Stimulated activated CD4-positive, alpha-beta T cell treated with anti-CD3 and anti-CD28 coated beads, TNF-alpha, amount 100 ng/mL, for 4 hours (primary cell): ENCODE data around the gene RAD17.
"Not testable (repeated sequence)": the region's sequence is repeated elsewhere in the genome, so short reads cannot be mapped to it uniquely, and the experiment has no call there.

ENCODE experiments used
- DNase-seq, 3 experiments: peaks; one replicate each; pipeline ENCODE4 v3.0.0-alpha.2; 2020; ENCODE audit warnings: low read depth in 3 of 3

The RAD17 gene

DNA sequence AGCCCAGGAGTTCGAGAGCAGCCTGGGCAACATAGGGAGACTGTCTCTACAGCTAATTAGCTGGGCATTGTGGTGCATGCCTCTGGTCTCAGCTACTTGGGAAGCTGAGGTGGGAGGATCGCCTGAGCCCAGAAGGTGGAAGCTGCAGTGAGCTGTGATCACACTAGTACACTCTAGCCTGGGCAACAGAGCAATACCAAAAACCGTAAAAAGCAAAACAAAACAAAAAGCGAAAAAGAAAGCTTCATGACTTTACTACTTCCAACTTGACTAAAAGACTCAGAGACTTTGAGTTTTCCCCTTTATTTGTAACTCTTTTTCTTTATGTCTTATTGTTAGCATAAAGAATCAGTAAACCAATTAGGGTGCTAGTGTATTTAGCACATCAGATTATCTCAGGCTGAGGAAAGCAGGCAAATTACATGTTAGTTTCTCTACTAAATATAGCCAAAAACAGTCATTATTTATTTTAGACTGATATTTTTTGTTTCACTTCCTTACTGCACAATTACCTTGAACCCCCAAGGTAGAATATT is 5.4 kb downstream of the RAD17 start:
- DNase-seq: no peak

DNA sequence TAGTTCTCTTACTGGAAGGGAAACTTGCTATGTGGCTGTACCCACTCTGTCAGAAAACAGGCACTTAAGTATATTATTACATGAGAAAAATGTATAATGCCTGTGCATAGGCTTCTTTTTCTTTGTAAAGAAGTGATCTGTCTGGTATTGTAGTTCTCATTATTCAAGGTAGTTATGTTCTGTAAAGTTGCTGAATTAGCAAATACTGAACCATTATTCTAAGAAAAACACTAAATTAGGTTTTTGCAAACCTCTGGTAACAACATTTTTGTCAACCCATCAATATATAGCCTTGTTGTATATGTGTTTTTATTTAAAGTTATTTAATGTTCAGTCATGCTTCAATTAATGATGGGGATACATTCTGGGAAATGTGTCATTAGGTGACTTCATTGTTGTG is 8.8 kb downstream of the RAD17 start:
- no peak for DNase-seq

DNA sequence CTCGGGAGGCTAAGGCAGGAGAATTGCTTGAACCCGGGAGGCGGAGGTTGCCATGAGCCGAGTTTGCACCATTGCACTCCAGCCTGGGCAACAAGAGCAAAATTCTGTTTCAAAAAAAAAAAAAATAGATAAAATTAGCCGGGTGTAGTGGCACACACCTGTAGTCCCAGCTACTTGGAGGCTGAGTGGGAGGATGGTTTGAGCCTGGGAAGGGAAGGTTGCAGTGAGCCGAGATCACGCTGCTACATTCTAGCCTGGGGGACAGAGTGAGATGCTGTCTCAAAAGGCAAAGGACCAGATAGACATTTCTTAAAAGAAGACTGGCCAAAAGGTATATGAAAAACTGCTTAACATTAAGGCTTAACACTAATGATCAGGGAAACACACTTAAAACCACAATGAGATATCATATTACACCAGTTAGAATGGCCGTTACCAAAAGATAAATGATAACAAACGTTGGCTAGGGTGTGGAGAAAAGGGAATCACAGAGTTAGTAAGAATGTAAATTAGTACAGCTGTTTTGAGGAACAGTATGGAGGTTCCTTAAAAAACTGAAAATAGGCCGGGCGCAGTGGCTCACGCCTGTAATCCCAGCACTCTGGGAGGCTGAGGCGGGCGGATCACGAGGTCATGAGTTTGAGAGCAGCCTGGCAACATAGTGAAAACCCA is 35.2 kb downstream of the RAD17 start:
- no peak for DNase-seq

DNA sequence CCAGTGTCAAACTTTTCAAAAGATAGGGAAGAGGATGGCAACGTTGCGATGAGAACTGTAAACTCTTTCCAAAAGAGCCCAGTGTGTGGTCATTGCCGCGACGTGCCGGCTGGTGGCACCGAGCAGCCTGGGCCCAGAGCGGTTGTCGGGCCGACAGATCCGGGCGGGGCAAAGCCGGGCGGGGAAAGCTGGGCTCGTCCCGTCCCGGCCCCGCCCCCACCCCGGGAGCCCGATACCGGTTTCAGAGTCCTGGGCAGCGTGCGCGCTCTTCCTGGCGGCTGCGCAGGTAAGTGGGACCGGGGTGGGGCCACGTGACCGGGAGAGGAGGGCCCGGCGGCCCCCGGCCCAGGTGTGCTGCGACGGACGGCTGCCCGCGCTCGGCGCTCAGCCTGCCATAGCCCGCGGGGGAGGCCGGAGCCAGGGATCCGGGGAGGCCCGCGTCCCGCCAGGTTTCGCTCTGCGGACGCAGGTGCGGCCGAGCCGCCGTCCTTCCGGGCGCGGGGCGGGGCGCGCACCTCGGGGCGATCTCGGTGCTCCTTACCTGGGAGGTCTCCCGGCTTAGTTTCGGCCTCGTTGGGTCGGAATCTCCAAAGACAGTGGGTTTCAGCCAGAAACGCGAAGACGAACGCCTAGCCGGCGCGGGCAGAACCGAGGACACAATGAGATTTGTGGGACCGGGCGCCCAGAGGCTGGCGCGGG is 45.4 kb downstream of the RAD17 start, which contains the start of gene MARVELD2:
TSS of gene MARVELD2 (plus strand) at position 232 of the 699 bp plus-strand sequence. CDS start 4,270 bp downstream, outside the sequence.
- DNase-seq: peak; percentile 16 to 34 (median 33)

DNA sequence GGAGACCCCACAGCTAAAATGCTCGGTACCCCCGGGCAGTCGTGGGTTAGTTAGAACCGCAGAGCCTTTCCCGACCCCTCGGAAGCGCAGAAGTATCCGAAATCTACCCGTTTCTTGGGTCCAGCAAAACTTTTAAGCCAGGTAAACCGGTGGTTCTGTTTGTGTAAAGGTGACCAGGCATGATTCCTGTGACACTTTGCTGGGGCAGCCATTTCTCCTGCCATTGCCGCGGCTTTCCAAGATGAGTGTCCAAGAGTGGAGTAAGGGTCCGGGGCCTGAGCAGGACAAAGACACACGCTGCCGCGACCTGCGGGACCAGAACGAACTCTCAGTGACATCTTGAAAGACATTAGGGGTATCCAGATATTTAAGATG is 46.0 kb downstream of the RAD17 start:
- DNase-seq: no peak

DNA sequence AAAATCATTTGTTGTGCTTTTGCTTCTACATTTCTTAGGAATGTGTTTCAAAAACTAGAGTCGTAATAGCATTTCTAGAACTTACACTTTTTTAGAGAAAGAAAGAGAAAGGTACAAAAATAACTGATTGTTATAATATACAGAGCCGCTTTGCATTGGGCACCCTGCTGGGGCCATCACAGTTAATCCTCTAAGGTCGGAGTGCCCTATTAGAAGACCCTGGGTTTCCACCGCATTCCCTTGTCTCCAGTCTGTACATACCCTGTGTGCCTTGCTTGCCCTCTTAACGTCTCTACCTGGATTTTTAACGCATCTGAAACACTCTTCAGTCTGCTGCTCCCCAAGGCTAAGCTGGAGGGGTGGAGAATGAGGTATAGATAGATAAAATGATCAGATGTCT is 46.6 kb downstream of the RAD17 start:
- no peak for DNase-seq

DNA sequence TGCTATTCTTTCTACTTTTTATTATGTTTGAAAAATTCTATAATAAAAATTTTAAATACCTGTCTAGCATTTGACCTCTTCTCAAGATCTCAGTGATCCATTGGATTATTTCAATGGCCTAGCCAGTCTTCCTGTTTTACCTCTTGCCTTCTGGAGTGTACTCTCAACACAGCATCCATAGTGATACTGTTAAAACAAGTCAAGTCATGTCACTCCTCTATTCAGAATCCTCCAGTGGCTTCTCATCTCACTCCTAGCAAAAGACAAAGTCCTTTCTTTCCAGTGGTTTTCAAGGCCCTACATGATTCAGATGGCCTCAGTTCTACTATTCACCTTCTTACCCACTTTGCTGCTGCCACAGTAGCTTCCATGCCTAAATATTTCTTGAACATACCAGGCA is 47.1 kb downstream of the RAD17 start:
- no peak for DNase-seq

DNA sequence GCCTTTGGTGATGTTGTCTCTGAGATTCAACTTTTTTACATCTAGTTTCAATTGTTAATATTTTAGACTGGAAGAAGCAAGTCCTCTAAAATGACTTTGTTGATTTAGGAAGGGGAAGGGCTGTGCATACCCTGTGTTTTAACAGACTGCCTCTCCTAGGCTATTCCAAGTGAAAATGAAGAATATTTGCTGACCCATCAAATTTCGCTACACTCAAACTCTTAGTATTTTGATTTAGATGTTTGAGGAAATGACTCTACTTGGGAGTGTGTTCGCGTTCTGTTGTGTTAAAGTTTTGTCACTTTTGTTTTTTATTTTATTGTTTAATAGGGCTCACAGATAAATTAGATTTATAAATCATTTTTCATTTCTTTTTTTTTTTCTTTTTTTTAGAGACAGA is 48.9 kb downstream of the RAD17 start:
- no peak for DNase-seq

DNA sequence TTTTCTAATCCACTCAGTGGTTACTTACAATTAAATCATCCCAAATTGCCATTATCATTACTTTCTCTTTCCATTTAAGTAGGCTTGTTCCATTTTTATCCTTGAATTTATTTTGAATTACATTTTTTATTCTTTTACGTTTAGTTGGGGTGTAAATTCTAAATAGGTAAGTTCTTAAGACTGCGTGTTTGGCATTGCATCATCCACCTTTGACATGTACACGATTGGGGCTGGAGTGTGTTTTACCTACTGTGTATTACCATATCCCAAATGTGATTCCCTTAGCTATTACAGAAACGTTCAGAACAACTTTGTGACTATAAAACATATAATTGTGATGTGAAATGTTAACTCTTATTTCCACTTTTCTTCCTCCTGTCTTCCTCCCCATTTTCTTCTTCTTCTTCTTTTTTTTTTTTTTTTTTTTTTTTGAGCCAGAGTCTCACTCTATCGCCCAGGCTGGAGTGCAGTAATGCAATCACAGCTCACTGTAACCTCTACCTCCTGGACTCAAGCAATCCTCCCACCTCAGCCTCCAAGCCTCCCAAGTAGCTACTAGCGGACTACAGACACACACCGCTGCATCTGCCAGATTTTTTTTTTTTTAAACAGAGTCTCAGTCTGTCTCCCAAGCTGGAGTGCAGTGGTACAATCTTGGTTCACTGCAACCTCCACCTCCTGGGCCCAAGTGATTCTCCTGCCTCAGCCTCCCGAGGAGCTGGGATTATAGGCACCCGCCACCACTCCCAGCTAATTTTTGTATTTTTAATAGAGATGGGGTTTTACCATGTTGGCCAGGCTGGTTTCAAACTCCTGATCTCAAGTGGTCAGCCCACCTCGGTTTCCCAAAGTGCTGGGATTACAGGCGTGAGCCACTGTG is 62.0 kb downstream of the RAD17 start:
- DNase-seq: no peak

DNA sequence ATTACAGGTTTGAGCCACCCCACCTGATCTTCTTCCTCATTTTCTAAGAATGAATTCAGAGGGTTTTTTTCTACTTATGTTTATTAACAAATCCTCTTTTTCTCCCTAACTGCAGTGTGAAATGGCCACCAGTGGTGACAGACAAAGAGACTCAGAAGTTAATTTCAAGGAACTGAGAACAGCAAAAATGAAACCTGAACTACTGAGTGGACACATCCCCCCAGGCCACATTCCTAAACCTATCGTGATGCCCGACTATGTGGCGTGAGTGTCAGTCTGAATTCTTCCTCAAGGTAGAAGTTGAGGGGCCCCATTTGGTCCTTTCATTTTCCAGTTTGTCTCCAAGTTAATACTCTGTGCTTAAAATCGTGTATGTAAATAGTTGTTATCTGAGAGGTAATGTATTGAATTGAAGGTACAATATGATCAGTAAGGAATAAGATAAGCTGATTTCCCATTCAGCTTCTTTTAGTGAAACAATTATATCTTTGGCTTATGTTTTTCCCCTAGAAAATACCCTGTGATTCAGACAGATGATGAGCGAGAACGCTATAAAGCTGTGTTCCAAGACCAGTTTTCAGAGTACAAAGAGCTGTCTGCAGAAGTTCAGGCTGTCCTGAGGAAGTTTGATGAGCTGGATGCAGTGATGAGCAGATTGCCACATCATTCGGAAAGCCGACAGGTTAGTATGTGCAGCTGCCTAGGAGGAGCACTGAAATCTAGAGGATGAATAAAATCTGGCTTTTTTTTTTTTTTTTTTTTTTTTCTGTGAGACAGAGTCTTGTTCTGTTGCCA is 63.0 kb downstream of the RAD17 start:
- DNase-seq: no peak

DNA sequence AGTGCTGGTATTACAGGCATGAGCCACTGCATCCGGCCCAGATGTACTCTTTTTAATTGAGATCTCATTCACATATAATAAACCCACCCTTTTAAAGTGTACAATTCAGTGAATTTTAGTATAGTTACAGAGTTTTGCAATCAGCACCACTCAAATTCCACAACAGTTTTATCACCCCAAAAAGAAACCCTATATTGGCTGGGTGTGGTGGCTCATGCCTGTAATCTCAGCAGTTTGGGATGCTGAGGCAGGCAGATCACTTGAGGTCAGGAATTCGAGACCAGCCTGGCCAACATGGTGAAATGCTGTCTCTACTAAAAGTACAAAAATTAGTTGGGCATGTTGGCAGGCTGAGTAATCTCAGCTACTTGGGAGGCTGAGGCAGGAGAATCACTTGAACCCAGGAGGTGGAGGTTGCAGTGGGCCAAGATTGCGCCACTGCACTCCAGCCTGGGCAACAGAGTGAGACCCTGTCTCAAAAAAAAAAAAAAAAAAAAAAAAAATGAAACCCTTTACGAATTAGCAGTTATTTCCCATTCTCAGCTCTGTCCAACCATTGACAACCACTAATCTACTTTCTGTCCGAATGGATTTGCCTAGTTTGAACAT is 65.8 kb downstream of the RAD17 start:
- not testable (repeated sequence) for DNase-seq

DNA sequence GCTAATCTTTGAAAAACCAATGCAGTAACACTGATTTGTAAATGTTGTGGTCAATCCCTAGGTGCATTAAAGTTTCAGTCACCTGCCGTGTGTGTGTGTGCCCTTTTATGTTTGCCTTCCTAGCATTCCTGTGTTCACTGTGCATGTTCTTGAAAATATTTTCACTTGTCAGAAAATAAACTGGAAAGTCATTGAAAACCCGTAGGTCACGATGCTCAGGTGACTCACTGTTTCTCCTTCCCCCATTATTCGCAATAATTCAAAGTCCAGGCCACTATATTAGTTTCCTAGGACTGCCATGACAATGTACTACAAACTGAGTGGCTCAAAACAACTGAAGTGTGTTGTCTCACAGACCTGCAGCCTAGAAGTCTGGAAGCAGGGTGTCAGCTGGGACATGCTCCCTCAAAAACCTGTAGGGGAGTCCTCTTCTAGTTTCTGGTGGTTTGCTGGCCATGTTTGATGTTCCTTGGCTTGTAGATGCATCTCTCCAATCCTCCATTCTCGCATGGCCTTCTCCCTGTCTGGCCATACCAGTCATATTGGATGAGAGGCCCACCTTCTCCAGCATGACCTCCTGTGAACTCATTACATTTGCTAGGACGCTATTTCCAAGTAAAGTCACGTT is 74.6 kb downstream of the RAD17 start:
- no peak for DNase-seq

DNA sequence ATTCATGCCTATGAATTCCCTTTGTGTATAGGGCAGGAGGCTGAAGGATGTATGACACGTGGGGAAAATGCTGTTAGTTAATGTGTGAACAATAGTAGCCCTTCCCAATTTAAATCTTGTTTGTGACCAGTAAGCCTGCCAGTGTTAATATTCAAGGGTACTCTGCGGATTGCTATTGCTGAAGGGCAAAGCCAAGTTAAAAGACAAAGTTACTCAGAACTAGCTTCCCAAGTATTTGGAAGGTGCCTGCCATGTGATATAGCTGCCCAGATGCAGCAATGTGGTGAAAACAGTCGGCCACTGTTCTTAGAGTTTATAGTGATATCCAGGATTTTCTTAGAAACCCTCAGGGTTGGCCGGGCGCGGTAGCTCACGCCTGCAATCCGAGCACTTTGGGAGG is 79.9 kb downstream of the RAD17 start:
- no peak for DNase-seq

DNA sequence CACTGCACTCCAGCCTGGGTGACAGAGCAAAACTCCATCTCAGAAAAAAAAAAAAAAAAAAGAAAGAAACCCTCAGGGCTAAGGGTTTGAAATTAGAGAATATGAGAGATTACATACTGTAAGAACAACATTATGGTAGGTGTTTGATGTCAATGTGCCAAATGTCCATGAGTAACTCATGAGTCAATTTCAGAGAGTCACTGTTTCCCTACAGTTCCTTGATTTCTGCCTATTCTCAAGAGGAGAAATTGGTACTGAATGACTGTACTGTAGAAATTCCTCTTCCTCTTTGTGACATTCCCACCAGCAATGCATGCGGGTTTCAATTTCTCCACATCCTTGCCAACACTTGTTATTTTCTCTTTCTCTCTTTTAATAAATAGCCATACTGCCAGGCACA is 80.5 kb downstream of the RAD17 start:
- DNase-seq: no peak

DNA sequence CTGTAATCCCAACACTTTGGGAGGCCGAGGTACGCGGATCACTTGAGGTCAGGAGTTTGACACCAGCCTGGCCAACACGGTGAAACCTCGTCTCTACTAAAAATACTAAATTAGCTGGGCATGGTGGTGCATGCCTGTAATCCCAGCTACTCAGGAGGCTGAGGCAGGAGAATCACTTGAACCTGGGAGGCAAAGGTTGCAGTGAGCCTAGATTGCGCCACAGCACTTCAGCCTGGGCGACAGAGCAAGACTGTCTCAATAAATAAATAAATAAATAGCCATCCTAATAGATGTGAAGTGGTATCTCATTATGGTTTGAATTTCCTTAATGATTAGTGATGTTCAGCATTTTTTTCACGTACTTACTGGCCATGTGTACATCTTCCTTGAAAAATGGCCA is 80.9 kb downstream of the RAD17 start:
- DNase-seq: not testable (repeated sequence)

DNA sequence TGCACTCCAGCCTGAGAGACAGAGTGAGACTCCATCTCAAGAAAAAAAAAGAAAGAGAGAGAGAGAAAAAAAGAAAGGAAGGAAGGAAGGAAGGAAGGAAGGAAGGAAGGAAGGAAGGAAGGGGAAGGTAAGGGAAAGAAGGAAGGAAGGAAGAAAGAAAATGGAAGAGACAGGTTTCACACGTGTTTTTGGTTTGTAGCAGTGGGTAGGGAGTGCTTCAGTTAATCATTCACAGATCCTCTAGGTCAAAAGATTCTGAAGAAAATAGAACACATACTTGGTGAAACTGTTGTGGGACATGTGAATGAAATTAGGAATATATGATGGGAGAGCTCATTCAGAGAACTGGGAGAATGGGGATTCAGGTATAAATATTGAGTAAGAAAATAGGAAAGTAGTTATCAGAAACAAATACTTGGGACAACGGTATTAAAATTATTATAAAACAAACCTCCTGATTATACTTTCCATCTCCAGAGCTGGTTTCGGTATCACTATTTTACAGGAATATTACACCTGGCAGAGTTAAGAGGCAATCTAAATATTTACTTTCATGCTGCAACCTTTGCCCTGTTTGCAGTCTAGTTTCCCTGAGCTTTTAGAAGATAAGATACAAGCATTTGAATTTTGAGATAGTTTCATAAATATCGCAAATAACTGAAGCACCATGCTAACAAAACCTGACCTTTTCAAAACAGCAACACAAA is 82.5 kb downstream of the RAD17 start:
- no peak for DNase-seq

DNA sequence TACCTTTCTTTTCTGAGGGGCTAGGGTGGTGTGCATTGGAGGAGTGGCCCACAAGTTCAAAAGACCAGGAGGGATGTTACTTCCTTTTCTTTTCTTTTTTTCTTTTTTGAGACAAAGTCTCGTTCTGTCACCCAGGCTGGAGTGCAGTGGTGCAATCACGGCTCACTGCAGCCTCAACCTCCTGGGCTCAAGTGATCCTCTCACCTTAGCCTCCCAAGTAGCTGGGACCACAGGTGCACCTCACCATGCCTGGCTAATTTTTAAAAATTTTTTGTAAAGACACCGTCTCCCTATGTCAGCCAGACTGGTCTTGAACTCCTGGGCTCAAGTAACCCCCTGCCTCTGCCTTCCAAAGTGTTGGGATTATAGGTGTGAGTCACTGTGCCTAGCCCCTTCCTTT is 83.9 kb downstream of the RAD17 start:
- not testable (repeated sequence) for DNase-seq

DNA sequence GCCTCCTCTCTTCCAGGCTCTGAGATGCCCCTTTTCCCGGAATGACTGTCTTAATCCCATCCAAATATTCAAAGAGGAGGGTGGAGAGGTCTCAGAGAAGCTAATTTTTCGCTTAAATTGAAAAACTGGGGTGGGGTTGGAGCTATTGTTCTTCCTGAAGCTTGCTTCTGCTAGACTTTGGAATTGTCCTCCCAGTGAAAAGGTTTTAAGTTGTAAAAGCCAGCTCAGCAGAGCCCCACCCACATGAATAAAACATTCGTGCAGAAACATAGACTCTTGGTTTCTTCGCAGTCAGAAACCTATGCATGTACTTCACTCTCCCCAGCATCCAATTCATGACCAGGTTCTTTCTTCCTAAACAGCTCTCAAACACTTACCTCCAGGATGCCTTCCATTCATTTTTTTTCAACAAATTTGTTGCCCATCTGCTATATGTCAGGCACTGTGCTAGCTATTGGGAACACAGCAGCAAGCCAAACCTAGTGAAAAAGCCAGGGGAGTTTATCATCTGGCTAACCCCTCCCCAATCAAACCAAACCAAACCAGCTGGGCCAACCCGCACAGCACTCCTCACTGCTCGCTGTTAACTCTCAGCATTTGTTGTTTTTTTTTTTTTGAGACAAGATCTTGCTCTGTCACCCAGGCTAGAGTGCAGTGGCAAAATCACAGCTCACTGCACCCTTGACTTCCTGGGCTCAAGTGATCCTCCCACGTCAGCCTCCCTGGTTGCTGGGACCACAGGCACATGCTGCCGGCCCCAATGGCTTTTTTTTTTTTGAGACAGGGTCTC is 85.0 kb downstream of the RAD17 start:
- DNase-seq: no peak

DNA sequence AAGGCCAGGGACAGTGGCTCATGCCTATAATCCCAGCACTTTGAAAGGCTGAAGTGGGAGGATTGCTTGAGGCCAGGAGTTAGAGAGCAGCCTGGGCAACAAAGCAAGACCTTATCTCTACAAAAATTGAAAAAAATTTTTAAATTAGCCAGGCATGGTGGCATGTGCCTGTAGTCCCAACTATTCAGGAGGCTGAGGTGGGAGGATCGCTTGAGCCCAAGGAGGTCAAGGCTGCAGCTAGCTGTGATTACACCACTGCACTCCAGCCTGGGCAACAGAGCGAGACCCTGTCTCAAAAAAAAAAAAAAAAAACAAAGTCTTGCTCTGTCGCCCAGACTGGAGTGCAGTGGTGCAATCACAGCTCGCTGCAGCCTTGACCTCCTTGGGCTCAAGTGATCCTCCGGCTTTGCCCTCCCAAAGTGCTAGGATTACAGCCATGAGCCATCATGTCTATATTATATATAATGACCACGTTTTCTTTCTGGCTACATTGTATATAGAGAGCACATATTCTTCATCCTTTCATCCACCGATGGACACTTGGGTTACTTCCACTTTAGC is 85.9 kb downstream of the RAD17 start:
- not testable (repeated sequence) for DNase-seq
